Right lobe of liver (tissue), 4 donors: ENCODE measurements around the gene FRMD4B.

ENCODE experiments used
- CTCF ChIP-seq, 4 donors: fragments of 200-600 bp in 3 of 4; fragments of 450-650 bp in 1 of 4; IDR thresholded peaks; one replicate each; pipeline versions ENCODE4 v1.5.1 to v1.8.0; 2016 to 2022; ENCODE audit warnings: antibody characterized with exemption in 4 of 4, mild to moderate bottlenecking in 2 of 4
- POLR2A ChIP-seq: fragments of 450-650 bp; IDR thresholded peaks from one replicate; pipeline ENCODE4 v1.6.1; 2017; ENCODE audit warnings: antibody characterized with exemption, mild to moderate bottlenecking
- donor health status: DM: no; HTN: no; CAD: no.
- donor health status: DM: no; HTN: no; CAD: no.
- donor health status: DM: no; HTN: yes; CAD: no.

GRCh38 chr3:69128509-69128908, 257.4 kb downstream of the FRMD4B start:
- no peak for TF ChIP-seq CTCF (IDR thresholded peaks at IDR 0.05)
- TF ChIP-seq POLR2A, result no peak
